Thyroid gland (tissue), 4 donors: Measurements from ENCODE around the gene CIAPIN1. TPM values are rescaled to one million over a fixed set of nuclear protein-coding genes. Genes with fewer than 3 reads are reported as not detected.

ENCODE experiments used
- DNase-seq, 2 donors: peaks; one replicate each; pipeline ENCODE4 v3.0.0-alpha.2; 2019
- H3K27ac ChIP-seq, 3 donors: fragments of 200-600 bp; sonication (generic); 1 replicate in 2 of 3; 2 replicates in 1 of 3; pipeline ENCODE4 v1.5.1; 2016 to 2019; ENCODE audit warnings: mild to moderate bottlenecking in 1 of 3, moderate library complexity in 1 of 3
- H3K27me3 ChIP-seq: fragments of 200-600 bp; sonication (generic); one replicate; pipeline ENCODE4 v1.5.1; 2019
- H3K36me3 ChIP-seq, 2 donors: fragments of 200-600 bp; sonication (generic); one replicate each; pipeline ENCODE4 v1.5.1; 2016 to 2019
- H3K4me1 ChIP-seq, 2 donors: fragments of 200-600 bp; sonication (generic); one replicate each; pipeline ENCODE4 v1.5.1; 2017 to 2019
- H3K4me3 ChIP-seq, 3 donors: fragments of 200-600 bp; sonication (generic); replicated peaks in 1 of 3; 1 replicate in 2 of 3; 2 replicates in 1 of 3; pipeline ENCODE4 v1.5.1; 2016; ENCODE audit warnings: mild to moderate bottlenecking in 1 of 3
- H3K9me3 ChIP-seq: fragments of 200-600 bp; sonication (generic); one replicate; pipeline ENCODE4 v1.5.1; 2017
- CTCF ChIP-seq, 6 experiments: fragments of 200-600 bp in 3 of 6; fragments of 450-650 bp in 3 of 6; sonication (generic) in 3 of 6; IDR thresholded peaks; one replicate each; pipeline ENCODE4 v1.5.1; 2016 to 2019; ENCODE audit warnings: antibody characterized with exemption in 6 of 6, mild to moderate bottlenecking in 2 of 6, inconsistent platforms in 1 of 6, moderate library complexity in 1 of 6
- POLR2A ChIP-seq, 2 donors: fragments of 450-650 bp; IDR thresholded peaks; one replicate each; pipeline ENCODE4 v1.6.1; 2017; ENCODE audit warnings: antibody characterized with exemption in 2 of 2, mild to moderate bottlenecking in 2 of 2, moderate library complexity in 1 of 2
- whole genome bisulfite sequencing, 2 donors: methylation state at CpG; one replicate each; pipeline ENCODE4 v1.1.5; 2017; 5-methylcytosine and 5-hydroxymethylcytosine counted together
- intact Hi-C: fragments of 100-400 bp; cut with DNase I; formaldehyde crosslinking; loops from one replicate; pipeline ENCODE4 v1.15.1; 2023
- total RNA-seq, 4 donors: library from RNA; depleted of rRNA; stranded (reverse); fragments of >200 nt; gene quantifications; one replicate each; pipeline ENCODE4 v1.2.3, GENCODE V29; 2016

Gene CIAPIN1
- total RNA-seq, 4 donors from 2014 or later = 29.2 to 41.2 (median 35.5) TPM

DNA sequence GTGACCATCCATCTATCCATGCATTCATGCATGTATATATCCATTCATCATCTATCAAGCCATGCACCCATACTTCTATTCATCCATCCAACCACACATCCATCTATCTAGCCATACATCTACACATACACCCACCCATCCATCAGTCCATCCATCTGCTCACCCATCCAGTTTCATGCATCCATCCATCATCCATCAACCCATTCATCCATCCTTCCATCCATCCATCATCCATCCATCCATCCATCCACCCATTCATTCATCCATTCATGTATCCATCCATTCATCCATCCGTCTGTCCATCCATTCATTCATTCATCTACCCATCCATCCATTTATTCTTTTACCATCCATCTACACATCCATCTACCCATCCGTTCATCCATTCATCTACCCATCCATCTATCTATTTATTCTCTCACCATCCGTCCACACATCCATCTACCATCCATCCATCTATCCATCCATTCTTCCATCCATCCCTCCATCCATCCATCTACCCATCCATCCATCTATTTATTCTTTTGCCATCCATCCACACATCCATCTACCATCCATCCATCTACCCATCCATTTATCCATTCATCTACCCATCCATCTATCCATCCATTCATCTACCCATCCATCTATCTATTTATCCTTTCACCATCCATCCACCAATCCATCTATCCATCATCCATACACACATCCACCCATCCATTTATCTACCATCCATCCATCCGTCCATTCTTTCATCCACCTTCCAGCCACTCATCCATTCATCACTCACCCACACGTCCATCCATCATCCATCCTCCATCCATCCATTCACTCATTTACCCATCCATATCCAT lies 39.4 kb downstream of the CIAPIN1 start:
- no peak for DNase-seq
- H3K27ac ChIP-seq = no peak overlapping the region
- no peaks in the 10 kb centered on the region for H3K4me1 ChIP-seq
- no peaks in the 10 kb centered on the region for H3K36me3 ChIP-seq
- no peak overlapping the region for H3K4me3 ChIP-seq
- H3K9me3 ChIP-seq = no peaks in the 10 kb centered on the region
- WGBS, 2 donors = 90 to 93% methylated on average over 5 of the region's 5 CpGs
- TF ChIP-seq POLR2A (IDR thresholded peaks at IDR 0.05) (no peak), CTCF (IDR thresholded peaks at IDR 0.05) (no peak)
- intact Hi-C loops = no loop called here
- H3K27me3 ChIP-seq = no peaks in the 10 kb centered on the region

GRCh38 chr16:57406881-57407280 lies 40.3 kb downstream of the CIAPIN1 start:
- no peaks in the 10 kb centered on the region for H3K27me3 ChIP-seq
- H3K9me3 ChIP-seq = no peaks in the 10 kb centered on the region
- intact Hi-C loops = no loop called here
- no peaks in the 10 kb centered on the region for H3K4me1 ChIP-seq
- H3K36me3 ChIP-seq = no peaks in the 10 kb centered on the region
- H3K27ac ChIP-seq = no peak overlapping the region
- TF ChIP-seq POLR2A (IDR thresholded peaks at IDR 0.05) (no peak), CTCF (IDR thresholded peaks at IDR 0.05) (no peak)
- no peak for DNase-seq
- H3K4me3 ChIP-seq = no peak overlapping the region
- 74 to 82% methylated on average over 2 of the region's 2 CpGs for WGBS, 2 donors

DNA sequence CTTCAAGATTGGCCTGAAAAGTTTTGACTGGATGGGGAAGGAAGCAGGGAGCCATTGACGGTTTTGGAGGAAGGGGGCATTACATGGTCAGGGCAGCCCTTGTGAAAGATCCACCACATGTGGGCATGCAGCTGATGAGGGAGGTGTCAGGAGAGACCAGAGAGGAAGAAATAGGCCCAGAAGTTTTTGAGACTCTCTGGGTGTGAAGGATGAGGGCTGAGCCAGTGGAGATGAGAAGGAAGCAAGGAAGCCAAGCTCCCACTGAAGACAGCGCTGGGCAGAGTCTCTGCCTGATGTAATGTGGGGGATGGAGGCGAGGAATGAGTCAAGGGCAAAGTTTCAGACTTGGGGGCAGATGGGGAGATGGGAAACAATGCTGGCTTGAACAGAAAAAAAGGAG lies 42.1 kb downstream of the CIAPIN1 start:
- Histone ChIP-seq H3K4me3 (no peak overlapping the region), H3K9me3 (no peaks in the 10 kb centered on the region), H3K27ac (no peak overlapping the region), H3K4me1 (no peaks in the 10 kb centered on the region), H3K27me3 (no peaks in the 10 kb centered on the region), H3K36me3 (no peaks in the 10 kb centered on the region)
- WGBS, 2 donors = 68 to 80% methylated on average over 3 of the region's 3 CpGs
- intact Hi-C loops = no loop called here
- TF ChIP-seq CTCF (IDR thresholded peaks at IDR 0.05) (no peak), POLR2A (IDR thresholded peaks at IDR 0.05) (no peak)
- DNase-seq = no peak

DNA sequence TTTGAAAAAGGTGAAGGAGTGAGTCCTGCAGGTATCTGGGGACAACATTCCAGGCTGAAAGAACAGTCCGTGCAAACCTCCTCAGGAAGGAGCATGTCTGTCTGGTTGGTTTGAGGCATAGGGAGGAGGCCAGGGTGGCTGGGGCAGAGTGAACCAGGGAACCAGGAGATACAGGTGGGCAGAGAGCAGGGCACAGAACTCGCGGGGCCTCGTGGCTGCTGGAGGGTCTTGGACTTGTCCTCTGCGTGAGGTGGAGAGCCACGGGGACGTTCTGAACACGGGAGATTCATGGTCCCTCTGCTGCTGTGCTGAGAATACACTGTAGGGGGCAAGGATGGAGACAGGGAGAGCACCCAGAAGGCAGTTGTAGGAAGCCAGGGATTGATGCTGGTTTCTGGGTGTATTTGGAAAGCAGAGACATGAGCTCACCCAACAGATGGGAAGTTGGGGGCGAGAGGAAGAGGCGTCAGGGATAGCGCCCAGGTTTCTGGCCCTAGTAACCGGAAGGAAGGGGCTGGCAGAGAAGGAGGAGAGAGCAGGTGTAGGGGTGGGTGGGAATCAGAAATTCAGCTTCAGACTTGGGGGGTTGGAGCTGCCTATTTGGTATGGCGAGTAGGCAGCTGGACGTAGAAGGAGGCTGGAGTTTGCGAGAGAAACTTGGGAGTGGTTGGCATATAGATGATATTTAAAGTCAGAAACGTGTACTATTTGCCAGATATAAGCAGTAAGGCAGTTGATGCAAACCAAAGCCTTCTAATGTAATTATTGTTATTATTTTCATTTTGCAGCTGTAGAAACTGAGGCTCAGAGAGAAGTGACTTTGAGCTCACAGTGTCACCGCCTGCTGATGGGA lies 43.0 kb downstream of the CIAPIN1 start, which contains the start of gene CCL17:
Gene CCL17 (plus strand): TSS at position 803 of the 853 bp plus-strand sequence. CDS start 9,166 bp downstream, outside the sequence.
- H3K4me3 ChIP-seq = no peak within 1 kb of the TSS
- H3K27me3 ChIP-seq = no peaks in the 10 kb centered on the region
- intact Hi-C loops = no loop called here
- no peaks in the 10 kb centered on the region for H3K36me3 ChIP-seq
- no peaks in the 10 kb centered on the region for H3K4me1 ChIP-seq
- no peak for DNase-seq
- no peaks in the 10 kb centered on the region for H3K9me3 ChIP-seq
- no peak within 1 kb of the TSS for H3K27ac ChIP-seq
- 76 to 83% methylated on average over 17 of the region's 17 CpGs for WGBS, 2 donors
- TF ChIP-seq CTCF (IDR thresholded peaks at IDR 0.05) = no peak
- TF ChIP-seq POLR2A (IDR thresholded peaks at IDR 0.05) = no peak
